ENCODE data around the gene RPL22L1. TPM values are rescaled to one million over a fixed set of nuclear protein-coding genes. Genes with fewer than 3 reads are reported as not detected.
A peak's percentile ranks its signal among the peaks of the same experiment; 100 is the strongest.

The RPL22L1 gene
- total RNA-seq = 10 to 100 TPM; 27.5 to 65.2 (median 29.0) TPM

GRCh38 chr3:170869645-170870593 is at the start of gene RPL22L1:
RPL22L1 (minus strand) TSS chr3:170870195; CDS start chr3:170870167, 28 bp downstream.
- H3K27ac ChIP-seq = peak within 1 kb of the TSS; percentile 78 to 87 (median 87)
- DNase-seq = peak; percentile 95 to 98 (median 95)
- TF ChIP-seq POLR2A (IDR thresholded peaks at IDR 0.05) (peak; percentile 91 to 95), CTCF (IDR thresholded peaks at IDR 0.05) (peak in 3 of 6 experiments; percentile 3 to 15 (median 8))
- H3K27me3 ChIP-seq = no peaks in the 10 kb centered on the region
- H3K9me3 ChIP-seq = no peaks in the 10 kb centered on the region
- H3K4me3 ChIP-seq = peak within 1 kb of the TSS; percentile 53 to 71 (median 68)
- H3K4me1 ChIP-seq = peaks cover 0 to 23% (median 9%) of the 10 kb centered on the region in 4 donors
- peaks cover 0 to 27% (median 0%) of the 10 kb centered on the region in 3 donors for H3K36me3 ChIP-seq

- no peak overlapping the region for H3K4me3 ChIP-seq
- H3K4me1 ChIP-seq = no peaks in the 10 kb centered on the region
- no peak for DNase-seq
- peaks cover 0 to 8% (median 0%) of the 10 kb centered on the region in 4 donors for H3K9me3 ChIP-seq
- no peak for TF ChIP-seq CTCF (IDR thresholded peaks at IDR 0.05)
- TF ChIP-seq POLR2A (IDR thresholded peaks at IDR 0.05) = no peak
- H3K36me3 ChIP-seq = no peaks in the 10 kb centered on the region
- H3K27me3 ChIP-seq = no peaks in the 10 kb centered on the region
- H3K27ac ChIP-seq = no peak overlapping the region
Observed at GRCh38 chr3:170918715-170919114, 48.7 kb upstream of the RPL22L1 start.

GRCh38 chr3:170914690-170915089 is 44.7 kb upstream of the RPL22L1 start:
- TF ChIP-seq CTCF (IDR thresholded peaks at IDR 0.05) (no peak), POLR2A (IDR thresholded peaks at IDR 0.05) (no peak)
- DNase-seq = no peak
- peaks cover 0 to 11% (median 0%) of the 10 kb centered on the region in 4 donors for H3K9me3 ChIP-seq
- H3K4me3 ChIP-seq = no peak overlapping the region
- no peaks in the 10 kb centered on the region for H3K36me3 ChIP-seq
- H3K4me1 ChIP-seq = no peaks in the 10 kb centered on the region
- H3K27ac ChIP-seq = no peak overlapping the region
- no peaks in the 10 kb centered on the region for H3K27me3 ChIP-seq

GRCh38 chr3:170914212-170914611 is 44.2 kb upstream of the RPL22L1 start:
- Histone ChIP-seq H3K4me3 (no peak overlapping the region), H3K4me1 (no peaks in the 10 kb centered on the region), H3K9me3 (peaks cover 0 to 10% (median under 1%) of the 10 kb centered on the region in 4 donors), H3K27me3 (no peaks in the 10 kb centered on the region), H3K36me3 (no peaks in the 10 kb centered on the region), H3K27ac (no peak overlapping the region)
- DNase-seq = no peak
- TF ChIP-seq POLR2A (IDR thresholded peaks at IDR 0.05) (no peak), CTCF (IDR thresholded peaks at IDR 0.05) (no peak)

- peaks cover 0 to 10% (median 3%) of the 10 kb centered on the region in 4 donors for H3K9me3 ChIP-seq
- H3K27ac ChIP-seq = no peak overlapping the region
- no peak overlapping the region for H3K4me3 ChIP-seq
- peaks cover 0 to 11% (median 4%) of the 10 kb centered on the region in 4 donors for H3K4me1 ChIP-seq
- TF ChIP-seq POLR2A (IDR thresholded peaks at IDR 0.05) (no peak), CTCF (IDR thresholded peaks at IDR 0.05) (no peak)
- no peaks in the 10 kb centered on the region for H3K27me3 ChIP-seq
- no peaks in the 10 kb centered on the region for H3K36me3 ChIP-seq
- no peak for DNase-seq
Observed at GRCh38 chr3:170911051-170911450, 41.1 kb upstream of the RPL22L1 start.

All from Peyer's patch (tissue), 4 donors.